HepG2 (cell line): ENCODE measurements around the gene OBSL1. TPM values are rescaled to one million over a fixed set of nuclear protein-coding genes. Genes with fewer than 3 reads are reported as not detected.

Experiments used
- CHD2 ChIP-seq: IDR thresholded peaks from 2 replicates; pipeline ENCODE4 v1.6.1; 2011; ENCODE audit warnings: low read depth, low read length, improper control_type of control experiment
- EHMT2 ChIP-seq: fragments of 200-600 bp; sonication (generic); IDR thresholded peaks from 2 replicates; pipeline ENCODE4 v1.7.0; 2017; ENCODE audit warnings: antibody characterized with exemption, low read depth, low read length, borderline replicate concordance
- FOXC1 ChIP-seq: sonication (generic); formaldehyde crosslinking; IDR thresholded peaks from 2 replicates; pipeline ENCODE4 v1.8.0; 2022; ENCODE audit warnings: mild to moderate bottlenecking, missing genetic modification reagents, borderline replicate concordance
- RFXAP ChIP-seq: sonication (generic); formaldehyde crosslinking; IDR thresholded peaks from 2 replicates; pipeline ENCODE4 v1.4.0; 2020; ENCODE audit warnings: missing genetic modification reagents, borderline replicate concordance
- SSRP1 ChIP-seq: IDR thresholded peaks from 2 replicates; pipeline ENCODE4 v1.6.1; 2016; ENCODE audit warnings: control low read depth
- ZC3H13 ChIP-seq: sonication (generic); formaldehyde crosslinking; IDR thresholded peaks from 2 replicates; pipeline ENCODE4 v1.8.1; 2023; ENCODE audit warnings: mild to moderate bottlenecking, missing genetic modification reagents, moderate library complexity
- ZNF136 ChIP-seq: sonication (generic); formaldehyde crosslinking; IDR thresholded peaks from 2 replicates; pipeline ENCODE4 v1.8.1; 2022; ENCODE audit warnings: low read depth, mild to moderate bottlenecking, moderate library complexity, missing genetic modification reagents
- ZNF234 ChIP-seq: sonication (generic); formaldehyde crosslinking; conservative IDR thresholded peaks from 2 replicates; pipeline ENCODE4 v1.5.1; 2020; ENCODE audit warnings: mild to moderate bottlenecking, missing genetic modification reagents
- ZNF446 ChIP-seq: sonication (generic); formaldehyde crosslinking; IDR thresholded peaks from 2 replicates; pipeline ENCODE4 v1.5.0; 2020; ENCODE audit warnings: mild to moderate bottlenecking, missing genetic modification reagents
- ZNF616 ChIP-seq: sonication (generic); formaldehyde crosslinking; IDR thresholded peaks from 2 replicates; pipeline ENCODE4 v1.5.0; 2020; ENCODE audit warnings: low read depth, mild to moderate bottlenecking, missing genetic modification reagents
- ZNF674 ChIP-seq: sonication (generic); formaldehyde crosslinking; IDR thresholded peaks from 2 replicates; pipeline ENCODE4 v1.5.0; 2020; ENCODE audit warnings: low read depth, mild to moderate bottlenecking, missing genetic modification reagents
- ZNF891 ChIP-seq: sonication (generic); formaldehyde crosslinking; IDR thresholded peaks from 2 replicates; pipeline ENCODE4 v1.5.0; 2020; ENCODE audit warnings: mild to moderate bottlenecking, missing genetic modification reagents
- ZZZ3 ChIP-seq: sonication (generic); formaldehyde crosslinking; IDR thresholded peaks from 2 replicates; pipeline ENCODE4 v1.4.0; 2020; ENCODE audit warnings: missing genetic modification reagents, mild to moderate bottlenecking, borderline replicate concordance
- polyA plus RNA-seq, 8 experiments: library from polyadenylated mRNA; depleted of rRNA in 3 of 8; stranded (reverse) in 7 of 8; unstranded in 1 of 8; fragments of >200 nt; fragmentation: Illumina TruSeq in 4 of 8; extraction: Trizol in 4 of 8; gene quantifications; 2 replicates each; pipeline versions ENCODE4 v1.2.1 to v1.2.3, GENCODE V29; 2011 to 2016; ENCODE audit warnings: low read depth in 4 of 8, missing spikeins in 1 of 8, mixed read lengths in 1 of 8; ENCODE audit not compliant: insufficient read depth in 1 of 8
- total RNA-seq, 5 experiments: library from RNA; depleted of rRNA; stranded (reverse); fragments of >200 nt; fragmentation: Illumina TruSeq; extraction: Trizol; gene quantifications; 2 replicates each; pipeline ENCODE4 v1.2.3, GENCODE V29; 2016; ENCODE audit warnings: low read depth in 1 of 5
- TF ChIP-seq, protein P1 (sequence below): sonication (generic); formaldehyde crosslinking; IDR thresholded peaks from 2 replicates; pipeline ENCODE4 v1.8.1; 2023; ENCODE audit warnings: mild to moderate bottlenecking, missing genetic modification reagents
- TF ChIP-seq, protein P2 (sequence below): sonication (generic); formaldehyde crosslinking; IDR thresholded peaks from 2 replicates; pipeline ENCODE4 v1.4.0; 2020; ENCODE audit warnings: missing genetic modification reagents, mild to moderate bottlenecking, borderline replicate concordance
- TF ChIP-seq, protein P3 (sequence below): IDR thresholded peaks from 2 replicates; pipeline ENCODE4 v1.6.1; 2016
- TF ChIP-seq, protein P4 (sequence below): sonication (generic); formaldehyde crosslinking; IDR thresholded peaks from 2 replicates; pipeline ENCODE4 v1.4.0; 2020; ENCODE audit warnings: missing genetic modification reagents
- TF ChIP-seq, protein P5 (sequence below): sonication (generic); formaldehyde crosslinking; IDR thresholded peaks from 2 replicates; pipeline ENCODE4 v1.9.0; 2021; ENCODE audit warnings: missing genetic modification reagents, borderline replicate concordance

OBSL1 gene
- total and polyA plus RNA-seq, 2 of the 13 experiments (the other 11 are each of a cell fraction or from before 2014, with no cell fraction given): 86.7 to 218 TPM

DNA sequence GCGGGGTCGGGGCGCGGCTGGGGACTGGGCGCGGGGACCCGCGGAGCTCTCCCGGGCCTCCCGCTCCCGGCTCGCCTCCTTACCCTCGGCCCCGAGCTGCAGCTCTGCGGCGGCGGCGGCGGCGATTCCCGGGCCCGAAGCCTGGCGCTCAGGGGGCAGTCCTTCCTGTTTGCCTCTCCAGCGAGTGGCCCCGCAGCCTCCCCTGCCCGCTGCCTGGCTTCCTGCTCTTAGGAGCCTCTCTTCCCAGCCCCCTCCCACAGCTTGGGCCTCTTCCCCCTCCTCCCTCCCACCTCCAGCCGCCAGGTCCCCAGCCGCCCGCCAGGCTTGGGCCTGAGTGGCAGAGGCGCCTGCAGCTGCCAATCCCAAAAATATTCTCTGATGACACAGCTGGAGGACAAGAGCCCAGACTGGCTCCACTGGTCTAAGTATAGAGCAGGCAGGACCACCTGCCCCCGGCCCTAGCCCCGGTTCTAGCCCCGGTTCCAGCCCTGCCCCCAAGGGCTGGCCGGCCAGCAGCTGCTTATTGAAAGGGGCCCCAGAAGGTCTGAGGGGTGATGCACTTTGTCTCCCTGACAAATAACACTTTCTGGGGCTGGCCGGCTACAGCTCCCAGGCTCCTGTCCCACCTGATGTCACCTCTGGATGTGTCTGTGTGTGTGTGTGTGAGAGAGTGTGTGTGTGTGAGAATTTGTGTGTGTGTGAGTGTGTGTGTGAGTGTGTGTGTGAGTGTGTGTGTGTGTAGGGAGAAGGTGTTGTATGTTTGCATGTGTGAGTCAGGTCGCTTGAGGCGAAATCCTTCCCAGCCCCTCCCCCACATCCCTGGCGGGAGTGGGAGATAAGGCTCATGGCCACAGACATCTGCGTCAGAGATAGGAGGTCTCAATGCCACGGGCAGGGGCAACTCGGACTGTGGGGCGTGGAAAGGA is at the start of gene OBSL1 (continued):
- no peak; the same call in none of the 2 replicates for TF ChIP-seq FOXC1 (CRISPR knock-in tag)
- TF ChIP-seq CHD2: no peak; the same call in none of the 2 replicates
- TF ChIP-seq, protein P1, sequence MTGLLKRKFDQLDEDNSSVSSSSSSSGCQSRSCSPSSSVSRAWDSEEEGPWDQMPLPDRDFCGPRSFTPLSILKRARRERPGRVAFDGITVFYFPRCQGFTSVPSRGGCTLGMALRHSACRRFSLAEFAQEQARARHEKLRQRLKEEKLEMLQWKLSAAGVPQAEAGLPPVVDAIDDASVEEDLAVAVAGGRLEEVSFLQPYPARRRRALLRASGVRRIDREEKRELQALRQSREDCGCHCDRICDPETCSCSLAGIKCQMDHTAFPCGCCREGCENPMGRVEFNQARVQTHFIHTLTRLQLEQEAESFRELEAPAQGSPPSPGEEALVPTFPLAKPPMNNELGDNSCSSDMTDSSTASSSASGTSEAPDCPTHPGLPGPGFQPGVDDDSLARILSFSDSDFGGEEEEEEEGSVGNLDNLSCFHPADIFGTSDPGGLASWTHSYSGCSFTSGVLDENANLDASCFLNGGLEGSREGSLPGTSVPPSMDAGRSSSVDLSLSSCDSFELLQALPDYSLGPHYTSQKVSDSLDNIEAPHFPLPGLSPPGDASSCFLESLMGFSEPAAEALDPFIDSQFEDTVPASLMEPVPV: no peak
- TF ChIP-seq RFXAP (CRISPR knock-in tag): 0 out of 2 replicates have a peak, but pooled peaks have one; percentile 29
- no peak; the same call in 1 of the 2 replicates for TF ChIP-seq ZNF891
- 0 out of 2 replicates have a peak, but pooled peaks have one; percentile 41 for TF ChIP-seq ZZZ3 (CRISPR knock-in tag)
- TF ChIP-seq ZNF674 (CRISPR knock-in tag): peak; percentile 30; the same call in 1 of the 2 replicates
- no peak for TF ChIP-seq ZNF446
- TF ChIP-seq, protein P2, sequence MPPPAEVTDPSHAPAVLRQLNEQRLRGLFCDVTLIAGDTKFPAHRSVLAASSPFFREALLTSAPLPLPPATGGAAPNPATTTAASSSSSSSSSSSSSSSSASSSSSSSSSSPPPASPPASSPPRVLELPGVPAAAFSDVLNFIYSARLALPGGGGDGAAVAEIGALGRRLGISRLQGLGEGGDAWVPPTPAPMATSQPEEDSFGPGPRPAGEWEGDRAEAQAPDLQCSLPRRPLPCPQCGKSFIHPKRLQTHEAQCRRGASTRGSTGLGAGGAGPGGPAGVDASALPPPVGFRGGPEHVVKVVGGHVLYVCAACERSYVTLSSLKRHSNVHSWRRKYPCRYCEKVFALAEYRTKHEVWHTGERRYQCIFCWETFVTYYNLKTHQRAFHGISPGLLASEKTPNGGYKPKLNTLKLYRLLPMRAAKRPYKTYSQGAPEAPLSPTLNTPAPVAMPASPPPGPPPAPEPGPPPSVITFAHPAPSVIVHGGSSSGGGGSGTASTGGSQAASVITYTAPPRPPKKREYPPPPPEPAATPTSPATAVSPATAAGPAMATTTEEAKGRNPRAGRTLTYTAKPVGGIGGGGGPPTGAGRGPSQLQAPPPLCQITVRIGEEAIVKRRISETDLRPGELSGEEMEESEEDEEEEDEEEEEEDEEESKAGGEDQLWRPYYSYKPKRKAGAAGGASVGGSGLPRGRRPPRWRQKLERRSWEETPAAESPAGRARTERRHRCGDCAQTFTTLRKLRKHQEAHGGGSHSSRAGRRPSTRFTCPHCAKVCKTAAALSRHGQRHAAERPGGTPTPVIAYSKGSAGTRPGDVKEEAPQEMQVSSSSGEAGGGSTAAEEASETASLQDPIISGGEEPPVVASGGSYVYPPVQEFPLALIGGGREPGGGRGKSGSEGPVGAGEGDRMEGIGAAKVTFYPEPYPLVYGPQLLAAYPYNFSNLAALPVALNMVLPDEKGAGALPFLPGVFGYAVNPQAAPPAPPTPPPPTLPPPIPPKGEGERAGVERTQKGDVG (CRISPR knock-in tag): peak; percentile 83
- peak; percentile 96 for TF ChIP-seq ZNF136 (CRISPR knock-in tag)
- no peak for TF ChIP-seq EHMT2
- TF ChIP-seq, protein P3, sequence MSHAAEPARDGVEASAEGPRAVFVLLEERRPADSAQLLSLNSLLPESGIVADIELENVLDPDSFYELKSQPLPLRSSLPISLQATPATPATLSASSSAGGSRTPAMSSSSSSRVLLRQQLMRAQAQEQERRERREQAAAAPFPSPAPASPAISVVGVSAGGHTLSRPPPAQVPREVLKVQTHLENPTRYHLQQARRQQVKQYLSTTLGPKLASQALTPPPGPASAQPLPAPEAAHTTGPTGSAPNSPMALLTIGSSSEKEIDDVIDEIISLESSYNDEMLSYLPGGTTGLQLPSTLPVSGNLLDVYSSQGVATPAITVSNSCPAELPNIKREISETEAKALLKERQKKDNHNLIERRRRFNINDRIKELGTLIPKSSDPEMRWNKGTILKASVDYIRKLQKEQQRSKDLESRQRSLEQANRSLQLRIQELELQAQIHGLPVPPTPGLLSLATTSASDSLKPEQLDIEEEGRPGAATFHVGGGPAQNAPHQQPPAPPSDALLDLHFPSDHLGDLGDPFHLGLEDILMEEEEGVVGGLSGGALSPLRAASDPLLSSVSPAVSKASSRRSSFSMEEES (CRISPR knock-in tag): no peak
- peak; percentile 78; the same call in 1 of the 2 replicates for TF ChIP-seq SSRP1 (CRISPR knock-in tag)
- peak; percentile 79; the same call in 1 of the 2 replicates for TF ChIP-seq ZNF616 (CRISPR knock-in tag)
- TF ChIP-seq, protein P4, sequence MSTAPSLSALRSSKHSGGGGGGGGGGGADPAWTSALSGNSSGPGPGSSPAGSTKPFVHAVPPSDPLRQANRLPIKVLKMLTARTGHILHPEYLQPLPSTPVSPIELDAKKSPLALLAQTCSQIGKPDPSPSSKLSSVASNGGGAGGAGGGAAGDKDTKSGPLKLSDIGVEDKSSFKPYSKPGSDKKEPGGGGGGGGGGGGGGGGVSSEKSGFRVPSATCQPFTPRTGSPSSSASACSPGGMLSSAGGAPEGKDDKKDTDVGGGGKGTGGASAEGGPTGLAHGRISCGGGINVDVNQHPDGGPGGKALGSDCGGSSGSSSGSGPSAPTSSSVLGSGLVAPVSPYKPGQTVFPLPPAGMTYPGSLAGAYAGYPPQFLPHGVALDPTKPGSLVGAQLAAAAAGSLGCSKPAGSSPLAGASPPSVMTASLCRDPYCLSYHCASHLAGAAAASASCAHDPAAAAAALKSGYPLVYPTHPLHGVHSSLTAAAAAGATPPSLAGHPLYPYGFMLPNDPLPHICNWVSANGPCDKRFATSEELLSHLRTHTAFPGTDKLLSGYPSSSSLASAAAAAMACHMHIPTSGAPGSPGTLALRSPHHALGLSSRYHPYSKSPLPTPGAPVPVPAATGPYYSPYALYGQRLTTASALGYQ (CRISPR knock-in tag): no peak
- TF ChIP-seq ZC3H13 (CRISPR knock-in tag): peak; percentile 76; the same call in 1 of the 2 replicates
- TF ChIP-seq, protein P5, sequence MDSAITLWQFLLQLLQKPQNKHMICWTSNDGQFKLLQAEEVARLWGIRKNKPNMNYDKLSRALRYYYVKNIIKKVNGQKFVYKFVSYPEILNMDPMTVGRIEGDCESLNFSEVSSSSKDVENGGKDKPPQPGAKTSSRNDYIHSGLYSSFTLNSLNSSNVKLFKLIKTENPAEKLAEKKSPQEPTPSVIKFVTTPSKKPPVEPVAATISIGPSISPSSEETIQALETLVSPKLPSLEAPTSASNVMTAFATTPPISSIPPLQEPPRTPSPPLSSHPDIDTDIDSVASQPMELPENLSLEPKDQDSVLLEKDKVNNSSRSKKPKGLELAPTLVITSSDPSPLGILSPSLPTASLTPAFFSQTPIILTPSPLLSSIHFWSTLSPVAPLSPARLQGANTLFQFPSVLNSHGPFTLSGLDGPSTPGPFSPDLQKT: no peak
- TF ChIP-seq ZNF234: no peak
